SK-N-SH (cell line): ENCODE results near the gene CDS1. TPM values are rescaled to one million over a fixed set of nuclear protein-coding genes. Genes with fewer than 3 reads are reported as not detected.

Experiments
- CTCF ChIA-PET: fragments of 300-600, 350-600 bp; formaldehyde crosslinking; extraction: SDS; loops from one replicate; lab custom pipeline; 2021; lab: Yijun Ruan, JAX
- POLR2A ChIA-PET: fragments of 350-600 bp; sonication (Branson Sonifier 250); formaldehyde crosslinking; extraction: SDS; loops from one replicate; lab custom pipeline; 2020; ENCODE audit warnings: antibody characterized with exemption, inconsistent platforms; lab: Yijun Ruan, JAX
- DNase-seq: peaks from one replicate; pipeline ENCODE4 v3.0.0; 2012
- H2AFZ ChIP-seq: fragments of 200-600 bp; sonication (generic); 2 replicates; pipeline ENCODE4 v1.8.1; 2016; ENCODE audit warnings: antibody characterized with exemption, mild to moderate bottlenecking, low read depth
- H3F3A ChIP-seq: fragments of 200-600 bp; sonication (generic); replicated peaks from 2 replicates; pipeline ENCODE3; 2016; ENCODE audit warnings: antibody characterized with exemption, mild to moderate bottlenecking; ENCODE audit not compliant: insufficient read depth
- H3K27ac ChIP-seq, 2 experiments: fragments of 200-500 bp in 1 of 2; fragments of 200-600 bp in 1 of 2; sonication (Bioruptor generic) in 1 of 2; sonication (generic), shearing (Covaris generic) in 1 of 2; 2 replicates each; pipeline versions ENCODE4 v1.5.1 to v1.6.1; 2014 to 2016; ENCODE audit warnings: low read depth in 2 of 2, inconsistent platforms in 1 of 2, low read length in 1 of 2, mild to moderate bottlenecking in 1 of 2, mixed read lengths in 1 of 2
- H3K27me3 ChIP-seq: fragments of 200-600 bp; sonication (generic), shearing (Covaris generic); 2 replicates; pipeline ENCODE4 v1.6.1; 2016; ENCODE audit warnings: mixed run types; ENCODE audit not compliant: insufficient read depth
- H3K36me3 ChIP-seq, 2 experiments: fragments of 200-500 bp in 1 of 2; fragments of 200-600 bp in 1 of 2; sonication (Bioruptor generic) in 1 of 2; sonication (generic) in 1 of 2; replicated peaks in 1 of 2; 2 replicates each; pipeline versions ENCODE3 to v1.5.1; 2014 to 2016; ENCODE audit warnings: low read length in 1 of 2, mild to moderate bottlenecking in 1 of 2; ENCODE audit not compliant: insufficient read depth in 2 of 2, control insufficient read depth in 1 of 2
- H3K4me1 ChIP-seq, 2 experiments: fragments of 200-500 bp in 1 of 2; fragments of 200-600 bp in 1 of 2; sonication (Bioruptor generic) in 1 of 2; sonication (generic), shearing (Covaris generic) in 1 of 2; 2 replicates each; pipeline versions ENCODE4 v1.5.1 to v1.6.1; 2014 to 2016; ENCODE audit warnings: low read depth in 1 of 2, low read length in 1 of 2, mixed run types in 1 of 2; ENCODE audit not compliant: insufficient read depth in 2 of 2, control insufficient read depth in 1 of 2
- H3K4me2 ChIP-seq: fragments of 200-600 bp; sonication (generic), shearing (Covaris generic); 2 replicates; pipeline ENCODE4 v1.6.1; 2017; ENCODE audit warnings: mixed run types
- H3K4me3 ChIP-seq, 2 experiments: fragments of 200-500 bp in 1 of 2; fragments of 200-600 bp in 1 of 2; sonication (Bioruptor generic) in 1 of 2; sonication (generic), shearing (Covaris generic) in 1 of 2; 2 replicates each; pipeline versions ENCODE4 v1.5.1 to v1.8.1; 2014 to 2016; ENCODE audit warnings: low read depth in 2 of 2, inconsistent platforms in 1 of 2, low read length in 1 of 2, mild to moderate bottlenecking in 1 of 2, mixed read lengths in 1 of 2, moderate library complexity in 1 of 2
- H3K79me2 ChIP-seq: fragments of 200-600 bp; sonication (generic); 2 replicates; pipeline ENCODE4 v1.8.1; 2017; ENCODE audit warnings: mild to moderate bottlenecking; ENCODE audit not compliant: insufficient read depth
- H3K9ac ChIP-seq: fragments of 200-600 bp; sonication (generic); 2 replicates; pipeline ENCODE4 v1.6.1; 2017; ENCODE audit warnings: mixed run types
- H3K9me2 ChIP-seq: fragments of 200-600 bp; sonication (generic); 2 replicates; pipeline ENCODE4 v1.6.1; 2017; ENCODE audit warnings: mixed run types
- H3K9me3 ChIP-seq: fragments of 200-600 bp; sonication (generic); 2 replicates; pipeline ENCODE4 v1.6.1; 2017; ENCODE audit warnings: mixed run types, mild to moderate bottlenecking, moderate library complexity
- H4K20me1 ChIP-seq: fragments of 200-600 bp; sonication (generic); 2 replicates; pipeline ENCODE4 v1.6.1; 2017; ENCODE audit warnings: mild to moderate bottlenecking, mixed run types; ENCODE audit not compliant: insufficient read depth
- ELF1 ChIP-seq: IDR thresholded peaks from 2 replicates; pipeline ENCODE4 v1.4.0; 2012
- FOSL2 ChIP-seq: IDR thresholded peaks from 2 replicates; pipeline ENCODE4 v1.4.0; 2012; ENCODE audit warnings: low read depth, mild to moderate bottlenecking, moderate library complexity, borderline replicate concordance
- FOXM1 ChIP-seq: IDR thresholded peaks from 2 replicates; pipeline ENCODE4 v1.4.0; 2012; ENCODE audit warnings: low read depth, mild to moderate bottlenecking
- GATA2 ChIP-seq: sonication (generic); formaldehyde crosslinking; IDR thresholded peaks from 2 replicates; pipeline ENCODE4 v1.5.0; 2020; ENCODE audit warnings: mild to moderate bottlenecking, missing genetic modification reagents
- MAX ChIP-seq: IDR thresholded peaks from 2 replicates; pipeline ENCODE4 v1.4.0; 2012; ENCODE audit warnings: low read depth
- RCOR1 ChIP-seq: fragments of 150-350 bp; IDR thresholded peaks from 2 replicates; pipeline ENCODE4 v1.6.1; 2017; ENCODE audit warnings: antibody characterized with exemption, low read length
- REST ChIP-seq: IDR thresholded peaks from 2 replicates; pipeline ENCODE4 v1.6.1; 2012; ENCODE audit warnings: mild to moderate bottlenecking, low read depth, low read length, moderate library complexity
- RFX5 ChIP-seq: IDR thresholded peaks from 2 replicates; pipeline ENCODE4 v1.6.1; 2012; ENCODE audit warnings: mild to moderate bottlenecking, improper control_type of control experiment, low read length
- RXRA ChIP-seq: IDR thresholded peaks from 2 replicates; pipeline ENCODE4 v1.4.0; 2012; ENCODE audit warnings: low read depth, mild to moderate bottlenecking, borderline replicate concordance
- SIN3A ChIP-seq: IDR thresholded peaks from 2 replicates; pipeline ENCODE4 v1.6.1; 2012; ENCODE audit warnings: low read depth, mild to moderate bottlenecking, low read length, moderate library complexity, borderline replicate concordance
- SMC3 ChIP-seq: IDR thresholded peaks from 2 replicates; pipeline ENCODE4 v1.6.1; 2012; ENCODE audit warnings: low read depth, low read length, improper control_type of control experiment
- TCF12 ChIP-seq: IDR thresholded peaks from 2 replicates; pipeline ENCODE4 v1.4.0; 2012
- TEAD4 ChIP-seq: IDR thresholded peaks from 2 replicates; pipeline ENCODE4 v1.4.0; 2012; ENCODE audit warnings: mild to moderate bottlenecking, borderline replicate concordance; ENCODE audit not compliant: insufficient read depth
- USF1 ChIP-seq: IDR thresholded peaks from 2 replicates; pipeline ENCODE4 v1.4.0; 2012; ENCODE audit warnings: low read depth, borderline replicate concordance
- USF2 ChIP-seq: fragments of 150-350 bp; IDR thresholded peaks from 2 replicates; pipeline ENCODE4 v1.6.1; 2017; ENCODE audit warnings: antibody characterized with exemption, low read length, low read depth, borderline replicate concordance
- YY1 ChIP-seq: IDR thresholded peaks from 2 replicates; pipeline ENCODE4 v1.4.0; 2012; ENCODE audit warnings: low read depth, mild to moderate bottlenecking
- WGBS: methylation state at CpG from one replicate; pipeline ENCODE4 v1.1.6; 2017; ENCODE audit warnings: low lambda C conversion rate; 5-methylcytosine and 5-hydroxymethylcytosine counted together
- polyA plus RNA-seq, 3 experiments: library from polyadenylated mRNA; depleted of rRNA; stranded (reverse); fragments of >200 nt; gene quantifications; 2 replicates each; pipeline ENCODE4 v1.2.3, GENCODE V29; 2012
- TF ChIP-seq, protein P1 (sequence below): IDR thresholded peaks from 2 replicates; pipeline ENCODE4; 2012

The CDS1 gene
- polyA plus RNA-seq, 1 of the 3 experiments (the other 2 are of a cell fraction), result 0.02 TPM

DNA sequence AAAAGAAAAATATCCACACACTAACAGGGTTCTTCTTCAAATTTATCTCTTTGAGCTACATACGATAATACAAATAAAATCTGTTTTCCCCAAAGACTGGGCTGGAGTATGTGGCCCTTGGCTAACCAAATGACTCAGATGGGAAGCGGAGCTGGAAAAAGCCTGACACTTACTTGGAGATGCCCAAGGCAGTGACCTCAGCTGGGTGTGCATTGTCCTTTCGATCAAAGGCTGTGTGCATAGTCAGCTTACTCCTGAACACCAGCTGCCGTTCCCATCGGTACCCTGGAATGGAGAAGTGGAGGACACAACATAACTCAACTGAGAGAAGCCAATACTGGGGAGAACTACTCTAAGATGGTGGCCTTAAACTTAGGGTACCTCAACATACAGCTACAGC is 95.1 kb downstream of the CDS1 start:
- CTCF ChIA-PET, result interaction anchor here (1.2 kb wide), 1 partner anchor 10 kb away, joined by 4 read pairs; no protein-coding TSS in a partner anchor
- TF ChIP-seq RCOR1 (no peak), REST (no peak), SMC3 (no peak), USF1 (no peak), YY1 (no peak), SIN3A (no peak), FOSL2 (no peak)
- POLR2A ChIA-PET, result no interaction called here
- H2AFZ ChIP-seq, result no peak overlapping the region
- H3F3A ChIP-seq, result peaks cover 30% of the 10 kb centered on the region
- no peaks in the 10 kb centered on the region for H3K79me2 ChIP-seq
- 96% methylated on average over 4 of the region's 5 CpGs for WGBS
- H4K20me1 ChIP-seq, result no peaks in the 10 kb centered on the region
- H3K4me1 ChIP-seq, result peaks cover 4 to 29% of the 10 kb centered on the region in 2 experiments
- H3K36me3 ChIP-seq, result peaks cover 57 to 62% of the 10 kb centered on the region in 2 experiments
- no peak overlapping the region for H3K4me2 ChIP-seq
- no peak overlapping the region for H3K4me3 ChIP-seq
- H3K9ac ChIP-seq, result no peak overlapping the region
- no peak overlapping the region for H3K27ac ChIP-seq
- H3K9me2 ChIP-seq, result no peaks in the 10 kb centered on the region
- H3K27me3 ChIP-seq, result no peaks in the 10 kb centered on the region
- H3K9me3 ChIP-seq, result no peaks in the 10 kb centered on the region
- DNase-seq, result no peak

DNA sequence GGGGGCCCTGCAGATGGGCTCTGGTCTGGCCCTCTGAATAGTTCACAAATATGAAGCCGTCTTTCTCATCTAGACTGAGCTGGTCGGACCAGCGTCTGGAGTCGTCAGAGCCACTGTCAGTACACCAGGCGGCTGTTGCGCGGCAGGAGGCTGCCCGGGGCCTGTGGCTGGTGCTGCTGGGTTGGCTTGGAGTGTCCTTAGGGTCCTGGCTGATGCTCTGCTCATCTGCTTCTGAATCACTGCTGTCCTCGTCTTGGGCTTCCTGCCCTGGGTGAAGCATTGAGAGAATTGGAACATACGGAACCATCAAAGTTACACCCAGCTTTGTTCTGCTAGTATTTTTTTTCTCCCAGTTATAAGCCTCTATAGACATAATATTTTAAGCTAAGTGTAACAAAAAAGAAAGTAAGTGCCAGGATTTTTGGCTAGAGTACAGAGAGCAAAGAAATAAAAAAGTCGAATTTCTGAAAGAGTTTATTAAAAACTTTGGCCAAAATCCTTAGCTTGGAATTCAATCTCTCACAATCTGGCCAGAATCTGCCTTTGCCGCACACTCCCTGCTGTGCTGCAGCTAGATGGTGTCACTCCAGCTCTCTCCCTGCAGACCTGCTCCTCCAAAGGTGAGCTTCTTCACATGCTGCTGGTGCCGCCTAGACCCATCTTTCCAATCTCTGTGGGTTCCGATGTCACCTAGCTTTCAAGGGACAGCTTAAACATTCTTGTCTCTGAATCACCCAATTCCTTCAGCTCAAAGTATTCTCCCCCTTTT is 96.2 kb downstream of the CDS1 start:
- no peak for DNase-seq
- Histone ChIP-seq H3K9me3 (no peaks in the 10 kb centered on the region), H3K4me3 (no peak overlapping the region), H3K4me2 (no peak overlapping the region), H3K9ac (no peak overlapping the region), H3K27me3 (no peaks in the 10 kb centered on the region), H2AFZ (no peak overlapping the region), H4K20me1 (no peaks in the 10 kb centered on the region), H3F3A (peaks cover 19% of the 10 kb centered on the region), H3K27ac (no peak overlapping the region), H3K4me1 (peaks cover 4 to 21% of the 10 kb centered on the region in 2 experiments; a peak in 3 of 4 replicates), H3K79me2 (no peaks in the 10 kb centered on the region), H3K9me2 (no peaks in the 10 kb centered on the region), H3K36me3 (peaks cover 63 to 72% of the 10 kb centered on the region in 2 experiments)
- ChIA-PET CTCF (no interaction called here), POLR2A (no interaction called here)
- WGBS, result 98% methylated on average over 12 of the region's 14 CpGs
- no peak for TF ChIP-seq MAX
- no peak for TF ChIP-seq ELF1
- TF ChIP-seq SIN3A, result no peak
- TF ChIP-seq TCF12, result no peak
- TF ChIP-seq, protein P1, sequence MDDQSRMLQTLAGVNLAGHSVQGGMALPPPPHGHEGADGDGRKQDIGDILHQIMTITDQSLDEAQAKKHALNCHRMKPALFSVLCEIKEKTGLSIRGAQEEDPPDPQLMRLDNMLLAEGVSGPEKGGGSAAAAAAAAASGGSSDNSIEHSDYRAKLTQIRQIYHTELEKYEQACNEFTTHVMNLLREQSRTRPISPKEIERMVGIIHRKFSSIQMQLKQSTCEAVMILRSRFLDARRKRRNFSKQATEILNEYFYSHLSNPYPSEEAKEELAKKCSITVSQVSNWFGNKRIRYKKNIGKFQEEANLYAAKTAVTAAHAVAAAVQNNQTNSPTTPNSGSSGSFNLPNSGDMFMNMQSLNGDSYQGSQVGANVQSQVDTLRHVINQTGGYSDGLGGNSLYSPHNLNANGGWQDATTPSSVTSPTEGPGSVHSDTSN, result no peak
- TF ChIP-seq TEAD4, result no peak
- no peak for TF ChIP-seq USF2
- no peak for TF ChIP-seq GATA2
- TF ChIP-seq RFX5, result no peak
- TF ChIP-seq RXRA, result no peak
- TF ChIP-seq USF1, result no peak
- no peak for TF ChIP-seq FOXM1
